Hepatocyte (in vitro differentiated cells): Measurements from ENCODE around the gene ELL.

Experiments used
- CTCF ChIP-seq: fragments of 200-600 bp; sonication (generic); IDR thresholded peaks from 2 replicates; pipeline ENCODE4 v1.5.1; 2016; ENCODE audit warnings: antibody characterized with exemption, mild to moderate bottlenecking; ENCODE audit not compliant: poor library complexity
- EZH2 ChIP-seq: fragments of 200-600 bp; sonication (generic); IDR thresholded peaks from 2 replicates; pipeline ENCODE4 v1.6.1; 2016; ENCODE audit warnings: antibody characterized with exemption, mild to moderate bottlenecking, borderline replicate concordance

GRCh38 chr19:18488403-18488723 is 33.5 kb downstream of the ELL start:
- TF ChIP-seq EZH2 (no peak), CTCF (no peak)
